NB4 (cell line): ENCODE data around the gene DOCK4.

ENCODE experiments used
- DNase-seq: peaks from one replicate; pipeline ENCODE4 v3.0.0; 2010; ENCODE audit warnings: low read depth
- H3K4me3 ChIP-seq: one replicate; pipeline ENCODE4 v1.5.1; 2011; ENCODE audit warnings: mild to moderate bottlenecking, low read depth, low read length, moderate library complexity
- CTCF ChIP-seq: IDR thresholded peaks from one replicate; pipeline ENCODE4 v1.5.1; 2012; ENCODE audit warnings: low read depth, low read length
- MAX ChIP-seq: IDR thresholded peaks from 2 replicates; pipeline ENCODE4 v1.6.1; 2011; ENCODE audit warnings: low read depth, low read length
- MYC ChIP-seq: IDR thresholded peaks from 2 replicates; pipeline ENCODE4 v1.6.1; 2011; ENCODE audit warnings: low read depth, low read length
- POLR2A ChIP-seq: IDR thresholded peaks from 2 replicates; pipeline ENCODE4 v1.6.1; 2011; ENCODE audit warnings: mild to moderate bottlenecking; ENCODE audit not compliant: insufficient read length; ENCODE audit errors: extremely low read depth

The DOCK4 gene

GRCh38 chr7:112233048-112233697 is 27.0 kb upstream of the DOCK4 start:
- TF ChIP-seq CTCF (no peak), MYC (no peak), MAX (no peak)
- no peak for DNase-seq
- H3K4me3 ChIP-seq = no peak overlapping the region

GRCh38 chr7:112232212-112232978 is 26.2 kb upstream of the DOCK4 start:
- TF ChIP-seq MYC = no peak
- TF ChIP-seq POLR2A = no peak
- no peak for TF ChIP-seq CTCF
- TF ChIP-seq MAX = no peak

GRCh38 chr7:112228632-112229031 is 22.4 kb upstream of the DOCK4 start:
- DNase-seq = no peak
- H3K4me3 ChIP-seq = no peak overlapping the region
- TF ChIP-seq MAX (no peak), CTCF (no peak), POLR2A (no peak), MYC (no peak)

More at GRCh38 chr7:112232212-112232978, 26.2 kb upstream of the DOCK4 start:
- no peak for DNase-seq
- no peak overlapping the region for H3K4me3 ChIP-seq

- no peak for DNase-seq
- no peak overlapping the region for H3K4me3 ChIP-seq
- TF ChIP-seq MAX (no peak), CTCF (no peak), MYC (no peak), POLR2A (no peak)
These were observed 20.6 kb upstream of the DOCK4 start for GRCh38 chr7:112226701-112227276.

- TF ChIP-seq MAX = no peak
- TF ChIP-seq CTCF = no peak
- no peak for TF ChIP-seq POLR2A
- TF ChIP-seq MYC = no peak
- no peak overlapping the region for H3K4me3 ChIP-seq
- DNase-seq = no peak
These were observed 18.8 kb upstream of the DOCK4 start for GRCh38 chr7:112225006-112225405.
